Measurements from ENCODE around the gene KIF16B.

The KIF16B gene

GRCh38 chr20:16483024-16483423 lies 90.2 kb downstream of the KIF16B start:
- no peak for DNase-seq (ENCODE audit: low read depth in 2 of 3, low spot score in 1 of 3)

GRCh38 chr20:16481977-16482376 lies 91.3 kb downstream of the KIF16B start:
- no peak for DNase-seq (ENCODE audit: low read depth in 2 of 3, low spot score in 1 of 3)

GRCh38 chr20:16479666-16480065 lies 93.6 kb downstream of the KIF16B start:
- DNase-seq (ENCODE audit: low read depth in 2 of 3, low spot score in 1 of 3), result no peak

GRCh38 chr20:16477632-16478031 lies 95.6 kb downstream of the KIF16B start:
- no peak for DNase-seq (ENCODE audit: low read depth in 2 of 3, low spot score in 1 of 3)

GRCh38 chr20:16476032-16476431 lies 97.2 kb downstream of the KIF16B start:
- DNase-seq (ENCODE audit: low read depth in 2 of 3, low spot score in 1 of 3), result no peak

- no peak for DNase-seq (ENCODE audit: low read depth in 2 of 3, low spot score in 1 of 3)
Observed at GRCh38 chr20:16475225-16475624, 98.0 kb downstream of the KIF16B start.

- no peak for DNase-seq (ENCODE audit: low read depth in 2 of 3, low spot score in 1 of 3)
Observed at GRCh38 chr20:16474363-16474762, 98.9 kb downstream of the KIF16B start.

GRCh38 chr20:16472045-16472872 lies 101.0 kb downstream of the KIF16B start:
- no peak for DNase-seq (ENCODE audit: low read depth in 2 of 3, low spot score in 1 of 3)

GRCh38 chr20:16469395-16469905 lies 103.8 kb downstream of the KIF16B start:
- no peak for DNase-seq (ENCODE audit: low read depth in 2 of 3, low spot score in 1 of 3)

GRCh38 chr20:16462711-16463110 lies 110.5 kb downstream of the KIF16B start:
- DNase-seq (ENCODE audit: low read depth in 2 of 3, low spot score in 1 of 3), result no peak

- DNase-seq (ENCODE audit: low read depth in 2 of 3, low spot score in 1 of 3), result no peak
Observed at GRCh38 chr20:16459019-16459700, 114.1 kb downstream of the KIF16B start.

- no peak for DNase-seq (ENCODE audit: low read depth in 2 of 3, low spot score in 1 of 3)
Observed at GRCh38 chr20:16457514-16457913, 115.7 kb downstream of the KIF16B start.

- no peak for DNase-seq (ENCODE audit: low read depth in 2 of 3, low spot score in 1 of 3)
Observed at GRCh38 chr20:16455324-16455723, 117.9 kb downstream of the KIF16B start.

GRCh38 chr20:16451982-16452381 lies 121.3 kb downstream of the KIF16B start:
- DNase-seq (ENCODE audit: low read depth in 2 of 3, low spot score in 1 of 3), result no peak

GRCh38 chr20:16451001-16451400 lies 122.2 kb downstream of the KIF16B start:
- no peak for DNase-seq (ENCODE audit: low read depth in 2 of 3, low spot score in 1 of 3)

- no peak for DNase-seq (ENCODE audit: low read depth in 2 of 3, low spot score in 1 of 3)
Observed at GRCh38 chr20:16446991-16447390, 126.3 kb downstream of the KIF16B start.

GRCh38 chr20:16446246-16446645 lies 127.0 kb downstream of the KIF16B start:
- no peak for DNase-seq (ENCODE audit: low read depth in 2 of 3, low spot score in 1 of 3)

GRCh38 chr20:16445482-16445881 lies 127.8 kb downstream of the KIF16B start:
- no peak for DNase-seq (ENCODE audit: low read depth in 2 of 3, low spot score in 1 of 3)

- DNase-seq (ENCODE audit: low read depth in 2 of 3, low spot score in 1 of 3), result no peak
Observed at GRCh38 chr20:16444057-16444777, 129.0 kb downstream of the KIF16B start.

- no peak for DNase-seq (ENCODE audit: low read depth in 2 of 3, low spot score in 1 of 3)
Observed at GRCh38 chr20:16441546-16442164, 131.6 kb downstream of the KIF16B start.

- no peak for DNase-seq (ENCODE audit: low read depth in 2 of 3, low spot score in 1 of 3)
Observed at GRCh38 chr20:16440686-16441085, 132.6 kb downstream of the KIF16B start.

All from stimulated activated CD4-positive, alpha-beta T cell treated with anti-CD3 and anti-CD28 coated beads, Interleukin-12 subunit alpha, Interleukin-12 subunit beta, amount 100 ng/mL, for 48 hours (primary cell).